ENCODE data around the gene SEC61A2. TPM values are rescaled to one million over a fixed set of nuclear protein-coding genes. Genes with fewer than 3 reads are reported as not detected.

Gene SEC61A2
- polyA plus RNA-seq, 2 of the 4 experiments (the other 2 are of a cell fraction) = 16.5 to 23.2 TPM

- Histone ChIP-seq H3K4me3 (no peak overlapping the region), H3K27ac (no peak overlapping the region), H3K4me2 (no peak overlapping the region), H3K4me1 (no peaks in the 10 kb centered on the region), H3K9me3 (no peaks in the 10 kb centered on the region)
- 62% methylated on average over 3 of the region's 3 CpGs for WGBS (ENCODE audit: missing lambda C conversion rate)
- FAIRE-seq (no peak), DNase-seq (ENCODE audit: low read depth in 1 of 2, low spot score in 1 of 2) (no peak), ATAC-seq (no peak)
- CTCF ChIA-PET = interaction anchor here (0.6 kb wide), 1 partner anchor 944 kb away, joined by 3 read pairs; no protein-coding TSS in a partner anchor
- TF ChIP-seq CBX8 (IDR thresholded peaks at IDR 0.05) = no peak
- no peak for TF ChIP-seq BHLHE40 (IDR thresholded peaks at IDR 0.05; ENCODE audit: low read depth, low read length)
- no peak for TF ChIP-seq ZC3H11A (IDR thresholded peaks at IDR 0.05)
- TF ChIP-seq SREBF2 (IDR thresholded peaks at IDR 0.05) = no peak
- no peak for TF ChIP-seq MAZ (IDR thresholded peaks at IDR 0.05; ENCODE audit: borderline replicate concordance, low read depth, low read length)
- TF ChIP-seq REST (IDR thresholded peaks at IDR 0.05) = no peak
- no peak for TF ChIP-seq HOXA7 (CRISPR knock-in tag; IDR thresholded peaks at IDR 0.05)
- TF ChIP-seq NR3C1 (IDR thresholded peaks at IDR 0.05) = no peak
- TF ChIP-seq POLR2A (IDR thresholded peaks at IDR 0.05; ENCODE audit: low read length) = no peak
- no peak for TF ChIP-seq FOSB (CRISPR knock-in tag; IDR thresholded peaks at IDR 0.05)
- TF ChIP-seq KDM5A (IDR thresholded peaks at IDR 0.05) = no peak
- TF ChIP-seq RNF2 (IDR thresholded peaks at IDR 0.05; ENCODE audit: borderline replicate concordance, low read depth) = no peak
- no peak for TF ChIP-seq SMC3 (IDR thresholded peaks at IDR 0.05)
- no peak for TF ChIP-seq CTCF (IDR thresholded peaks at IDR 0.05)
- TF ChIP-seq RARB (CRISPR knock-in tag; IDR thresholded peaks at IDR 0.05) = no peak
- no peak for TF ChIP-seq EHF (CRISPR knock-in tag; IDR thresholded peaks at IDR 0.05)
- POLR2A ChIA-PET = no interaction called here
Observed at GRCh38 chr10:12165036-12165435, 35.6 kb downstream of the SEC61A2 start.

GRCh38 chr10:12165999-12166775 lies 36.7 kb downstream of the SEC61A2 start:
- no peak overlapping the region for H3K27ac ChIP-seq
- CTCF ChIA-PET = interaction anchor here (0.9 to 1.3 kb wide), 2 partner anchors 10 to 48 kb away, joined by 3 read pairs; no protein-coding TSS in a partner anchor
- POLR2A ChIA-PET = no interaction called here

More at GRCh38 chr10:12165999-12166775, 36.7 kb downstream of the SEC61A2 start:
- DNase-seq (ENCODE audit: low read depth in 1 of 2, low spot score in 1 of 2) = no peak
- Histone ChIP-seq H3K9me3 (no peaks in the 10 kb centered on the region), H3K4me2 (no peak overlapping the region), H3K4me3 (no peak overlapping the region), H3K4me1 (no peaks in the 10 kb centered on the region)
- TF ChIP-seq JUN (IDR thresholded peaks at IDR 0.05) (no peak), CTCF (IDR thresholded peaks at IDR 0.05) (no peak), RARB (CRISPR knock-in tag; IDR thresholded peaks at IDR 0.05) (no peak), ZSCAN20 (CRISPR knock-in tag; IDR thresholded peaks at IDR 0.05) (no peak), HES2 (IDR thresholded peaks at IDR 0.05) (no peak), JUNB (IDR thresholded peaks at IDR 0.05) (no peak)
- no peak for ATAC-seq
- no peak for FAIRE-seq
- WGBS (ENCODE audit: missing lambda C conversion rate) = 92% methylated on average over 6 of the region's 6 CpGs
